ENCODE data around the gene RFTN1. TPM values are rescaled to one million over a fixed set of nuclear protein-coding genes. Genes with fewer than 3 reads are reported as not detected.

Gene RFTN1
- total RNA-seq, 1 donor from 2014 or later = 0.92 TPM

GRCh38 chr3:16336825-16337224 is 176.7 kb downstream of the RFTN1 start:
- Histone ChIP-seq H3F3A (ENCODE audit: low read depth) (no peaks in the 10 kb centered on the region), H3K9ac (no peak overlapping the region), H3K27ac (peak overlapping the region; percentile 60), H4K20me1 (ENCODE audit: low read depth) (no peaks in the 10 kb centered on the region), H3K4me2 (no peak overlapping the region), H3K79me2 (ENCODE audit: low read depth) (no peaks in the 10 kb centered on the region), H3K4me1 (peaks cover 8% of the 10 kb centered on the region), H3K27me3 (no peaks in the 10 kb centered on the region), H3K36me3 (no peaks in the 10 kb centered on the region), H3K9me3 (ENCODE audit: low read depth) (peaks cover 3% of the 10 kb centered on the region), H2AFZ (replicated peaks) (no peak overlapping the region), H3K4me3 (no peak overlapping the region)
- no peak overlapping the region for H3K4me3 Mint-ChIP-seq
- H3K4me1 Mint-ChIP-seq = peaks cover 37% of the 10 kb centered on the region
- no peak for DNase-seq (ENCODE audit: low spot score)
- H3K27ac Mint-ChIP-seq = no peak overlapping the region
- TF ChIP-seq EZH2phosphoT487 (IDR thresholded peaks at IDR 0.05) = no peak
- TF ChIP-seq CTCF (IDR thresholded peaks at IDR 0.05) = no peak
- TF ChIP-seq EZH2 (IDR thresholded peaks at IDR 0.05) = no peak
- H3K27me3 Mint-ChIP-seq (ENCODE audit: insufficient read depth, low read depth) = peaks cover 3% of the 10 kb centered on the region
- H3K36me3 Mint-ChIP-seq = peaks cover 19% of the 10 kb centered on the region
- H3K9me3 Mint-ChIP-seq = peaks cover 13% of the 10 kb centered on the region

GRCh38 chr3:16335772-16336645 is 177.5 kb downstream of the RFTN1 start:
- Histone ChIP-seq H2AFZ (replicated peaks) (no peak overlapping the region), H3K4me3 (no peak overlapping the region), H3K79me2 (ENCODE audit: low read depth) (no peaks in the 10 kb centered on the region), H3K4me1 (peaks cover 8% of the 10 kb centered on the region), H3K4me2 (no peak overlapping the region), H3K9me3 (ENCODE audit: low read depth) (peaks cover 12% of the 10 kb centered on the region), H3K27ac (peak overlapping the region; percentile 60), H4K20me1 (ENCODE audit: low read depth) (no peaks in the 10 kb centered on the region), H3K9ac (no peak overlapping the region), H3K27me3 (no peaks in the 10 kb centered on the region), H3K36me3 (peaks cover 5% of the 10 kb centered on the region), H3F3A (ENCODE audit: low read depth) (no peaks in the 10 kb centered on the region)
- Mint-ChIP-seq H3K36me3 (peaks cover 25% of the 10 kb centered on the region), H3K4me1 (peaks cover 42% of the 10 kb centered on the region), H3K9me3 (peaks cover 20% of the 10 kb centered on the region), H3K27ac (peak overlapping the region; percentile 81), H3K27me3 (ENCODE audit: insufficient read depth, low read depth) (peaks cover 3% of the 10 kb centered on the region), H3K4me3 (no peak overlapping the region)
- no peak for TF ChIP-seq EZH2phosphoT487 (IDR thresholded peaks at IDR 0.05)
- no peak for TF ChIP-seq CTCF (IDR thresholded peaks at IDR 0.05)
- no peak for TF ChIP-seq EZH2 (IDR thresholded peaks at IDR 0.05)
- no peak for DNase-seq (ENCODE audit: low spot score)

- no peak for TF ChIP-seq EZH2 (IDR thresholded peaks at IDR 0.05)
- TF ChIP-seq EZH2phosphoT487 (IDR thresholded peaks at IDR 0.05) = no peak
- TF ChIP-seq CTCF (IDR thresholded peaks at IDR 0.05) = no peak
- Histone ChIP-seq H3K27me3 (no peaks in the 10 kb centered on the region), H3K4me2 (no peak overlapping the region), H3K36me3 (peaks cover 5% of the 10 kb centered on the region), H3K9ac (no peak overlapping the region), H3K4me1 (peaks cover 14% of the 10 kb centered on the region), H3K79me2 (ENCODE audit: low read depth) (no peaks in the 10 kb centered on the region), H3K9me3 (ENCODE audit: low read depth) (peaks cover 12% of the 10 kb centered on the region), H3F3A (ENCODE audit: low read depth) (peaks cover 2% of the 10 kb centered on the region), H3K4me3 (no peak overlapping the region), H3K27ac (no peak overlapping the region), H4K20me1 (ENCODE audit: low read depth) (no peaks in the 10 kb centered on the region), H2AFZ (replicated peaks) (no peak overlapping the region)
- no peak for DNase-seq (ENCODE audit: low spot score)
- Mint-ChIP-seq H3K4me3 (no peak overlapping the region), H3K36me3 (peaks cover 28% of the 10 kb centered on the region), H3K9me3 (peaks cover 22% of the 10 kb centered on the region), H3K4me1 (peaks cover 49% of the 10 kb centered on the region), H3K27me3 (ENCODE audit: insufficient read depth, low read depth) (peaks cover 3% of the 10 kb centered on the region), H3K27ac (peak overlapping the region; percentile 80)
These were observed 178.2 kb downstream of the RFTN1 start for GRCh38 chr3:16335333-16335732.
